Measurements from ENCODE around the gene DDHD1.

DNA sequence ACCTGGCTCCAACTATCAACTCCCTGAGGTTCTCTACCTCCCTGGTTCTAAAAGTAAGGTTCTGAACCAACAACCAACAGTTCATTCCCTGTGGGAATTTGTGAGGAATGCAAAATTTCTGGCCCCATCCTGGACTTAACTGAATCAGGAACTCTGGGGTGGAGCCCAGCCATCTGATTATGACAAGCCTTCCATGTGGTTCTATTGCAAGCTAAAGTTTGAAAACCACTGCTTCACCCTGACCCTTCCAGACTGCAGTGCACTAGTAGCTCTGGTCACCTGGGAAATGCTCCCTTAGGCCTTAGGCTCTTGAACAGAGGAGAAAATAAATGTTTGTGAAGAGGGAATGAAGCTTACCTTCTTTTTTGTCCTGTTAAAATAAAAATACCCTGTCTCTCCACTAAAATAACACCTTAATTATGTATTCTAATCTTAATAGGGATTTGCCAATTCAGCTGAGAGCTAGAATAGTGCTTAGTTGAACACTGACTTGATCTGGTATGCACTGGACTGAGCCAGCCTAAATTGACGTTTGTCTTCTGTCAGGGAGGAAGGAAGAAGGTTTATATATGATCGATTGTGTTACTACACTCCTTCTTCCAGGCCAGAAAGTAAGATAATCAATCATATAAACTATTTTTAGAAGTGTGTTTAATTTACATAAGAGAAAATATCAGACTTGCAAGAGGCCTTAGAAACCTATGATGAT is 39.1 kb upstream of the DDHD1 start:
- no peak for TF ChIP-seq CTCF (IDR thresholded peaks at IDR 0.05)
- TF ChIP-seq TEAD4 (IDR thresholded peaks at IDR 0.05; ENCODE audit: borderline replicate concordance, insufficient read depth): no peak
- TF ChIP-seq RAD21 (IDR thresholded peaks at IDR 0.05; ENCODE audit: low read length): no peak
- TF ChIP-seq EP300 (IDR thresholded peaks at IDR 0.05; ENCODE audit: borderline replicate concordance in 1 of 2, low read depth in 1 of 2, low read length in 1 of 2): no peak
- TF ChIP-seq EZH2phosphoT487 (IDR thresholded peaks at IDR 0.05; ENCODE audit: borderline replicate concordance, low read depth): no peak
- no peak for TF ChIP-seq GATA2 (CRISPR knock-in tag; IDR thresholded peaks at IDR 0.05)
- TF ChIP-seq POLR2AphosphoS5 (IDR thresholded peaks at IDR 0.05; ENCODE audit: low read depth, low read length): no peak
- TF ChIP-seq RFX5 (IDR thresholded peaks at IDR 0.05; ENCODE audit: low read length): no peak
- no peak for TF ChIP-seq YY1 (IDR thresholded peaks at IDR 0.05; ENCODE audit: low read depth)
- no peak for TF ChIP-seq SMC3 (IDR thresholded peaks at IDR 0.05; ENCODE audit: low read depth, low read length)
- TF ChIP-seq USF2 (IDR thresholded peaks at IDR 0.05; ENCODE audit: borderline replicate concordance, low read depth, low read length): no peak
- no peak for TF ChIP-seq MXI1 (IDR thresholded peaks at IDR 0.05; ENCODE audit: low read depth, low read length)

All from SK-N-SH (cell line).